K562 (cell line): ENCODE measurements around the gene AGAP1. TPM values are rescaled to one million over a fixed set of nuclear protein-coding genes. Genes with fewer than 3 reads are reported as not detected.

ENCODE experiments used
- CHD4 ChIP-seq: fragments of 200-600 bp; sonication (generic); IDR thresholded peaks from 3 replicates; pipeline ENCODE4 v1.6.1; 2012; ENCODE audit warnings: low read depth, mild to moderate bottlenecking, mixed read lengths, low read length, inconsistent platforms; ENCODE audit not compliant: insufficient read depth, insufficient replicate concordance, poor library complexity, severe bottlenecking
- CHD7 ChIP-seq: fragments of 200-600 bp; sonication (generic); IDR thresholded peaks from one replicate; pipeline ENCODE4 v1.6.1; 2012; ENCODE audit warnings: mild to moderate bottlenecking, low read depth, low read length, inconsistent platforms
- DDX20 ChIP-seq: fragments of 450-650 bp; IDR thresholded peaks from 2 replicates; pipeline ENCODE4 v1.6.1; 2016; ENCODE audit warnings: missing genetic modification characterization, low read depth, mild to moderate bottlenecking, missing compliant biosample characterization, moderate library complexity
- MEF2D ChIP-seq: conservative IDR thresholded peaks from 2 replicates; pipeline ENCODE4 v1.6.1; 2016; ENCODE audit warnings: low read depth, missing genetic modification characterization, missing compliant biosample characterization
- TAL1 ChIP-seq: fragments of 450-650 bp; IDR thresholded peaks from 2 replicates; pipeline ENCODE4 v1.6.1; 2016; ENCODE audit warnings: mild to moderate bottlenecking
- ZNF695 ChIP-seq: fragments of 450-650 bp; formaldehyde crosslinking; IDR thresholded peaks from 2 replicates; pipeline ENCODE4 v1.4.0; 2020; ENCODE audit warnings: mild to moderate bottlenecking, moderate library complexity
- polyA plus RNA-seq, 8 experiments: library from polyadenylated mRNA; depleted of rRNA in 4 of 8; stranded (reverse) in 5 of 8; unstranded in 3 of 8; fragments of >200 nt; fragmentation: Nextera tagmentation in 2 of 8; fragmentation: Illumina TruSeq in 1 of 8; extraction: Ambion mirVana in 2 of 8; extraction: Trizol in 1 of 8; gene quantifications; 2 replicates each; pipeline versions ENCODE4 v1.2.1 to v1.2.3, GENCODE V29; 2011 to 2014; ENCODE audit warnings: inconsistent platforms in 1 of 8, missing spikeins in 1 of 8
- total RNA-seq, 7 experiments: library from RNA; depleted of rRNA in 6 of 7; stranded (reverse); fragments of >200 nt in 6 of 7; fragmentation: Illumina TruSeq in 2 of 7; extraction: Trizol in 2 of 7; gene quantifications; 2 replicates each; pipeline versions ENCODE4 v1.2.1 to v1.2.3, GENCODE V29; 2011 to 2021; ENCODE audit warnings: low replicate concordance in 1 of 7

Gene AGAP1
- total and polyA plus RNA-seq, 9 of the 15 experiments (the other 6 are each of a cell fraction or from before 2014, with no cell fraction given), result 1.3 to 24.0 (median 10.6) TPM

- TF ChIP-seq CHD7, result no peak
- no peak for TF ChIP-seq TAL1
- no peak for TF ChIP-seq ZNF695 (CRISPR knock-in tag)
- TF ChIP-seq DDX20 (tag), result no peak
- no peak for TF ChIP-seq CHD4
- no peak for TF ChIP-seq MEF2D (tag)
These were observed 58.8 kb downstream of the AGAP1 start (continued) for GRCh38 chr2:235552671-235553070.
